GM21529 (cell line): ENCODE data around the gene CMIP.
A peak's percentile ranks its signal among the peaks of the same experiment; 100 is the strongest.
"Not testable (repeated sequence)": the region's sequence is repeated elsewhere in the genome, so short reads cannot be mapped to it uniquely, and the experiment has no call there.

ENCODE experiments used
- ATAC-seq: cut with Tn5 transposase; IDR thresholded peaks from one replicate; pipeline ENCODE4 v1.9.1; 2021; ENCODE audit not compliant: unreplicated experiment

Gene CMIP

DNA sequence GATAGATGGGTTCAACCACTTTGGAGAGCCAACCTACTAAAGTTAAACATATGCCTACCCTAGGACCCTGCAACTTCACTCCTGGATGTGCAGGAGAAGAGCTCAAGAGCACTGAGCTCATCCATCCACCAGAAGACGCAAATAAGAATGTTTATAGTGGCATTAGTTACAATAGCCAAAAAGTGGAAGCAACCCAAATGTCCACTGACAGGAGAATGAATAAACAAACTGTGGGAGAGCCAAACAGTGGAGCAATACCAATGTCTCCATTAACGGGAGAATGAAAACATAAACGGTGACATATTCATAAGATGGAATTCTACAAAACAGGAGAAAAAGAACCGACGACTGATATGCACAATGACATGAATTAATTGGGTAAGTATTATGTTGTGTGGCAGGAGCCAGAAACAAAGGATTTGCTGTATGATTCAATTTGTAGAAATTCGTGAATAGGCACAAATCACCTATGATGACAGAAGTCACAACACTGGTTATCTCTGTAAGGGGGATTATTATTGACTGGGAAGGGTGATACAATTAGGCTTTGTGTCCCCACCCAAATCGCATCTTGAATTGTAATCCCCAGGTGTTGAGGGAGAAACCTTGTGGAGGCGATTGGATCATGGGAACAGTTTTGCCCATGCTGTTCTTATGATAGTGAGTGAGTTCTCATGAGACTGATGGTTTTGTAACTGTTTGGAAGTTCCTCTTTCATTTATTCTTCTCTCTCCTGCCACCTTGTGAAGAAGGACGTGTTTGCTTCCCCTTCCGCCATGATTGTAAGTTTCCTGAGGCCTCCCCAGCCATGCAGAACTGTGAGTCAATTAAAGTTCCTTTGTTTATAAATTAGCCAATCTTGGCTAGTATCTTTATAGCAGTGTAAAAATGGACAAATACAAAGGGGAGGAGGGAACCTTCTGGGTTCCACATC is 276.6 kb downstream of the CMIP start:
- no peak for ATAC-seq

DNA sequence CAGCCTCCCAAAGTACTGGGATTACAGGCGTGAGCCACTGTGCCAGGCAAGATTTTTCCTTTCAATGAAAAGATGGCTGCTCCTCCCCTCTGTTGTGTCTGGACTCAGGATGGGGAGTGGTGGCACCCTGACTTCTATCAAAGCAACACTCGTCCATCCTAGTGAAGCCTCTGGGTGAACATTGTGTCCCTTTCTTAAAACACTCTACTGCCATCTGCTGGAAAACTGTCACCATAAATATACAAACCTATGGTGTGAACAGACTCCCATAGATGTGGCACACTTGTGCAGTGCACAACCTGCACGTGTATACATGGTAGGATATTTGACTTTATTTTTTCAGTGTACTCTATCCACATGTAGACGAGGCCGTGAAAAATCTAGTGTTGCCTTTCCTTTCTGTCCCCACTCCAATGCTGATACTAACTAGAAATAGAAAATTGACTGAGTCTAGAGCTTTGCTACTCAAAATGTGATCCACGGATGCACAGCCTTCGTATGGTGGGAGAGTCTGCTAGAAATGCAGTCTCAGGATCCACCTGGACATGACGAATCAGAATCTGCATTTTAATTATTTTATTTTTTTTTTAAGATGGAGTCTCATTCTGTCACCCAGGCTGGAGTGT is 278.6 kb downstream of the CMIP start:
- peak; percentile 71 for ATAC-seq

DNA sequence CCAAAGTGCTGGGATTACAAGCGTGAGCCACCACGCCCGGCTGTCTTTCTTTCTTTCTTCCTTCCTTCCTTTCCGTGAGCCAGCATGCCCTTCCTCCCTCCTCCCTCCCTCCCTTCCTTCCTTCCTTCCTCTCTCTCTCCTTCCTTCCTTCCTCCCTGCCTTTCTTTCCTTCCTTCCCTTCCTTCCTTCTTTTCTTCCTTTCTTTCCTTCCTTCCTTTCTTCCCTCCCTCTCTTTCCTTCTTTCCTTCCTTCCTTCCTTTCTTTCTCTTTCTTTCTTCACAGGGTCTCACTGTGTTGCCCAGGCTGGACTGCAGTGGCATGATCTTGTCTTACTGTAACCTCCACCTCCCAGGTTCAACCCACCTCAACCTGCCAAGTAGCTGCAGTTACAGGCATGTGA is 283.8 kb downstream of the CMIP start:
- ATAC-seq = no peak

DNA sequence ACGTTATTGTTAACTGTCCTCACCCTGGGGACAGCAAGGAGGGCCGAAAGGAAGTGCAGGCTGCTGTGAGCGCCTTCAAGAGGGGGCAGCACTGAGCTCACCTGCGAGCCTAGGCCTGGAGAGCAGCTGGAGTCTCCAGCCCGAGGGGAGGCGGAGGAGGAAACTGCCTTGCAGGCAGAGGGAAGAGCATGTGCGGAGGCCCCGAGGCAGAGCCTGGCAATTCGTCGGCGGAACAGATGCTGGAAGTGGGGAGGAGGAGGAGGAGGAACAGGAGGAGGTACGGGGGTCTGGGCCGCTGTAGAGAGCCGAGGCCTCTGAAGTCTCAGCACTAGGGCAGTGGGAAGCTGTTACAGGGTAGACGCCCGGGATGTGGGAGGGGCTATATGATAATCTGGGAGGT is 284.8 kb downstream of the CMIP start:
- no peak for ATAC-seq

DNA sequence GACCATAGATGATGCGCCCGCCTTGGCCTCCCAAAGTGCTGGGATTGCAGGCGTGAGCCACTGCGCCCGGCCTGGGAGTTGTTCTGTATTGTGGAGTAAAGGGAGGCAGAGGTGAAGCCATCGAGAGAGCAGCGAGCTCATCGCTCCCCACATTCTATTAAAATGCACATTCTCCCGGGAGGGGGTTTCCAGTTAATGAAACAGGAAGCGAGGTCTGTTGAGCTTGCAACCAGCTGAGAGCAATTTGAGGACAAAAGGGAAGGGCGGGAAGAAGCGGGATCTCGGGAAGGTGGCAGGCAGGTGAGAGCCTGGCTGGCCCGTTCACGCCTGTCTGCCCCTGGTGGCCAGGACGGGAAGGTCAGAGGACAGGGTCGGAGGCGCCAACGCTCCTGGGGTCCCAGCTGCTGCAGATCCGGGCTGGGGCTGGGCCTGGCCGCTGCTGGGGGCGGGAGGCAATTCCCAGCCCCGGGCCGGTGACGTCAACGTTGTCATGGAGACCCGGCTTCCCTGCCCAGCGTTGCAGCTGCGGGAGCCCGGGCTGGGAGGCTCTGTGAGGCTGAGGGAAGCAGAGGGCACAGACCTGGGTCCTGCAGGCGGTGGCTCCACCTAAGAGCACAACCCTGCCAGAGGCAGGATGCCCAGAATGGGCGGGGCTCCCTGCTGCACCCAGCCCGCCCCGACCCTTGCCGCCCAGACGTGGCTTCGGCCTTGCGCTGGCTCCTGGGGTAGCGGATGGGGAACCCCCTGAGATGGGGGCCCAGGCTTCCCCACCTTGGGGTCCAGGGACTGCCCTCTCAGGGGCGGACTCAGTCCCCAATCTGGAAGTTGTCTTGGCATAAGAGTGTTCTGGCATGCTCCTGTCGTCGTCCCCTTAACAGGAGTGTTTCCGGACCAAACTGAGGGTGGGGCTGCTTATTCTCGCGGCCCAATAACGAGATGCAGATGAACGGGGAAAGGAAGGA is 285.8 kb downstream of the CMIP start:
- peak; percentile 80 for ATAC-seq

DNA sequence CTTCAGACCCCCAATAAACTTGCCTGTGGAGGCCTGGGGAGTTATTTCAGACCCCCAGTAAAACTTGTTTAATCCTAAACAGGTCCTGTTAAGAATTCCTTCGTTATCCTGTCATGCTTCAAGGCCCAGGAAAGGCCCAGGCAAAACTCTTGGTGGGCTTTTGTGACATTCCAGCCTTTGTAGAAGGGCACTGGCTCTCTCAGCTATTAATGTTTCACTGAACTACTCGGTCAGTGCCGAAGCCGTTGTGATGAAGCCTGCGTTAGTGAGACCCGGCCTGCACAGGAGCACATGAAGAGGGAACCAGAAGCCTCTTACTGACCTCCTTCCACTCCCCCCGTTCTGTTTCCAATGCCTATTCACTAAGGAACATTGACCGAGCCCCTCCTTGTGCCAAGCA is 287.0 kb downstream of the CMIP start:
- ATAC-seq = no peak

DNA sequence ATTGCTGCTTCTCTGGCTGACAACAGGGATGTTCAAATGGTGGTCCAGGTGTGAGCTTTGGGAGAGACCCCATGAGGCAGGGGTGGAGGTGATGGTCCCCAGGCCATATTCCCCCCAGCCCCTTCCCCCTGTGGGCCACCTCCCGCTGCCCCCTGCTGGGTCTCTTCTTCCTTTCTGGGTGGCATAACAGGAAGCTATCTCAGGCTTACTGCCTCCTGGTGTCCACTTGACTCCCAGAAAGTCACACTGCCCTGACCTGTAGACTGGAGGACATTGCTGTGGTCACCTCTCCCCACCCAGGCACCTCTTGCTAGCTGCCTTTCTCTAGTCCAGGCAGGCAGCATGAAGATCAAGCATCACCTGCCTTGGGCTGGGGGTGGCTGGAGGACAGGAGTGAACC is 288.1 kb downstream of the CMIP start:
- no peak for ATAC-seq

DNA sequence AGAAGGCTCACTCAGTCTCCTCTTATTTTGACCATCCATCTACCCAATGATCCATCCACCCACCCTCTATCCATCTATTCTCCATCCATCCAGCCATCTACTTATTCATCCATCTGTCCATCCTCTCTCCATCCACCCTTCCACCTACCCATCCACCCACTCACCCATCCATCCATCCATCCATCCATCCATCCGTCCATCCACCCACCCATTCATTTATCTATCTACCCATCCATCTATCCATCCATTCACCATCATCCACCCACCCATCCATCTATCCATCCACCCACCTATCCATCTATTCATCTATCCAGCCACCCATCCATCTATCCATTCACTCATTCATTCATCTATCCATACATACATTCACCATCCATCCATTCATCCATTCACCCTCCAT is 288.7 kb downstream of the CMIP start:
- no peak for ATAC-seq

DNA sequence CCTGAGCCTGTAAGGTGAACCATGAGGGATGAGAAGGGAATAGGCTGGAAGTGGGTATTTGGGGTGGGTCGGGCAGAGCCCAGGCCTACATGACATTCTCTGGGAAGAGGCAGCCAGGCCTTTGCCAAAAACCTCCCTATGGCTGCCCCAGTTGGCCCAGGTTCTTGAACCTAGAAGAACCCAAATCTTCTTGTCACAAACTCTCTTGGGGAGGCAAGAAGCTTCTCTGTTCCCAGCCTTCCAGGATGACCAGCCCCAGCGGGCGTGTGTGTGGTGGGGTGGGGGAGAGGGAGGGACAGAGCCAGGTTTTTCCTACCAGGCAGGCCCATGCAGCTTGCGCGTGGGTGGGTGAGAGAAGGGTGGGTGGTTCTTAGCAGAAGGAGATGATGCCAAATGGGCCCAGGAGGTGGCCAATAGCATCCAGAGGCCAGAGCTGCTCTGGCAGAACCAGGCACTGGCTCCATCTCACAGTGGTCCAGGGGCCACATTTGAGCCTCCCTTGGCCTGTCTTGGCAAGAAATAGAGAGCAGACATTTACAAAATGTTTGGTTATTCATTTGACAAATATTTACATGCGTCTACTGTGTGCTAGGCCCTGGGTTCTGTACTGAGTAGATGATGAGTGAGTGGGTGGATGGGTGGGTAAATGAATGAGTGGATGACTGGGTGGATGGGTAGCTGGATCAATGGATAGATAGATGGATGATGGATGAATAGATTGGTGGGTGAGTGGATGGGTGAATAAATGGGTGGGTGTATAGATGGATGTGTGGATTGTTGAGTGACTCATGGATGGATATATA is 290.2 kb downstream of the CMIP start:
- no peak for ATAC-seq

DNA sequence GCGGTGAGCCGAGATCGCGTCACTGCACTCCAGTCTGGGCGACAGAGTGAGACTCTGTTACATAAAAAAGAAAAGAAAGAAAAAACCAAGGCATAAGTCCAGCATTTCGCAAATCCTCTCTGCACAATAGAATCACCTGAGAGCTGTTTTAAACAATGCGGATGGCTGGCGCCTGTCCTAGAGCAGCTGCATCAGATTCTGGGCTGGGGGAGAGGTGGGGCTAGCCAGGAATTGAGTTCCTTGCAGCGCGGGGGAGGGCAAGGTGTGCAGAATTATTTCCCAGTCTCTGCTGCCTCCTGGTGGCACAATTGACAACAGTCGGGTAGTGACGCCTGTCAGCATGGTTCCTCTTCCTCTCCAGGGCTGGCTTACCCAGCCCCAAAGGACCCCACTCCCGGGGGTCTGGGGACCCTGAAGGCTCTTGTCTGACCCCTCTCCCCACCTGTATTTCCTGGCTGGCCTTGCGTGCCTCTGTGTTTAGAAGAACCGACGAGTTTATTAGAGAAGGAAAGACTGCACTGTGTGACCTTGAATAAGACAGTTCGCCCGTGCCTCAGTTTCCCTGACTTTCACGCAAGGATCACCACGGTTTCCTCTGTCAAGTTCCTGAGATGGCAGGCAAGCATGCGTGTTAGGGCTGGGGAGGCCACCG is 293.4 kb downstream of the CMIP start:
- peak; percentile 61 for ATAC-seq

DNA sequence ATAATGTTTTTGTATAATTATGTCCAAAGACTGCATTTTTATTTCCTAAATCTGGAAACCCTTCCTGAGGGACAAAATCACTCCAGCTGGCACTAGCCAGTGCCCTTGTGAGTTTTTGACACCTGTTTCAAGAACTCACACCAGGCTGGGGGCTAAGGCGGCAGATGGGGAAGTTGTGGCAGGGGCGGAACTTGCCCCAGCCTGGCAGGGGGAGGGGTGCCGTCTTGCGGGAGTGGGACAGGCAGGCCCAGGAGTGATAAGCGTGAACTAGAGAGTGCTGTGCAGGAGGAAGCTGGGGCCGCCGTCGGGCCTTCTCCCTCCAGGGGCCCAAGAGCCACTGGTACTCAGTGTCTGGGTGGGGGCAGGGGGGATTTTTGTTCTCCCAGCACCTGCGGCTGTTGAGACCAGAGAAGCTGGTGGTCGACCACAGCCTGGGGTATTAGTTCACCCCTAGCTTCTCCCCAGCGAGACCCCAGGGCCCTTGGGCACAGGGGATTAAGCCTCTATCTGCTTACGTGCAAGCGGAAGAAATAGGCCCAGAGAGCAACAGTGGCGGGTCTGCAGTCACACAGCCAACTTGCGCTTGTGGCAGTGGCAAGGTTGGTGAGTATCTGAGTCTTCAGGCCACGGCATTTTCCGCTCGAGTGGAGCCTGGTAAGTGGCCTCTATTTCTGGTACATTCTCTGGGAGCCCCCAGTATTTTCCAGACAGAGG is 294.3 kb downstream of the CMIP start:
- ATAC-seq = no peak

DNA sequence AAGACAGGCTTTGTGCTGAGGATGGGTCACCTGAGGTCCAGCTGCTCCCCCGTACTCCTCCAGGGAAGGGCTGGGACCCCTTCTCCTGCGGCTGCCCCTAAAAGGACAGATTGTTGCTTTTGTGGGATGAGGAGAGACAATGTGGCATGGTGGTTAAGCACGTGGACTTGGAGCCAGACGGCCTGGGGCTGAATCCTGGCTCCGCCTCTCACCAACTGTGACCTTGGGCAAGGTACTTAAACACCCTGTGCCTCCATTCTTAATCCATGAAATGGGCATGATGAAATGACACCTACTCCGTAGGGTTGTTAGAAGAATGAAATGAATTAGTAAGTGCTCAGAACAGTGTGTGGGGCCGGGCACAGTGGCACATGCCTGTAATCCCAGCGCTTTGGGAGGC is 294.9 kb downstream of the CMIP start:
- ATAC-seq = no peak

DNA sequence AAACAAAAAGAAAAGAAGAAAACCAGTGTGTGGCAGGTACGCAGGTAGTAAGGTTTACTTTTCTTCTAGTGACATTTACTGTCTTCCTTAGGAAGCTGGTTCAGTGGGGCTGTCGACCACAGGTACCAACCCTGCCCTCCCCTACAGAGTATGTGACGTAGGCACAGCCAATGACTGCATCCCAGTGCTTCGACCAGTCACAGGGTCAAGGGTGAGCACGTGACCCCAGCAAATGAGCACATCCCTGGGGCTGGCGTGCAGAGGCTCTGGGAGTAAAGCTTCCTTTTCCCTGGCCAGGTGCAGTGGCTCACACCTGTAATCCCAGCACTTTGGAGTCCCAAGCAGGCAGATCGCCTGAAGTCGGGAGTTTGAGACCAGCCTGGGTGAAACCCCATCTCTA is 295.6 kb downstream of the CMIP start:
- ATAC-seq = peak; percentile 63

DNA sequence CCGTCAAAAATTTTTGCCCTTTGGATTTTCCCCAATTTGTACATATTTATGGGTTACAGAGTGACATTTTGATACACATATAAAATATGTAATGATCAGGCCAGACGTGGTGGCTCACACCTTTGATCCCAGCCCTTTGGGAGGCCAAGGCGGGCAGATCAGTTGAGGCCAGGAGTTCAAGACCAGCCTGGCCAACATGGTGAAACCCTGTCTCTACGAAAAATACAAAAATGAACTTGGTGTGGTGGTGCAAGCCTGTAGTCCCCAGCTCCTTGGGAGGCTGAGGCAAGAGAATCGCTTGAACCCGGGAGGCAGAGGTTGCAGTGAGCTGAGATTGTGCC is 296.8 kb downstream of the CMIP start:
- not testable (repeated sequence) for ATAC-seq

DNA sequence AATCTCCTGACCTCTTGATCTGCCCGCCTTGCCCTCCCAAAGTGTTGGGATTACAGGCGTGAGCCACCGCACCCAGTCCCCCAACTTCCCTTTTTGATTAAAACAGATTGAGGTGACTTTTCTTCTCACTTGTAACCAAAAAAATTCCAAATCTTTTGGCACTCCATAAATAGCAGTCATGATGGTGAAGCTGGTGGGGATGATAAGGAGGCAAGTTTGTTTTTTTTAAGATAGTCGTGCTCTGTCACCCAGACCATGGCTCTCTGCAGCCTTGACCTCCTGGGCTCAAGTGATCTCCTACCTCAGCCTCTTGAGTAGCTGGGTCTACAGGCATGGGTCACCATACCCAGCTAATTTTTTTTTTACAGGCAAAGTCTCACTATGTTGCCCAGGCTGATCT is 299.8 kb downstream of the CMIP start:
- no peak for ATAC-seq

DNA sequence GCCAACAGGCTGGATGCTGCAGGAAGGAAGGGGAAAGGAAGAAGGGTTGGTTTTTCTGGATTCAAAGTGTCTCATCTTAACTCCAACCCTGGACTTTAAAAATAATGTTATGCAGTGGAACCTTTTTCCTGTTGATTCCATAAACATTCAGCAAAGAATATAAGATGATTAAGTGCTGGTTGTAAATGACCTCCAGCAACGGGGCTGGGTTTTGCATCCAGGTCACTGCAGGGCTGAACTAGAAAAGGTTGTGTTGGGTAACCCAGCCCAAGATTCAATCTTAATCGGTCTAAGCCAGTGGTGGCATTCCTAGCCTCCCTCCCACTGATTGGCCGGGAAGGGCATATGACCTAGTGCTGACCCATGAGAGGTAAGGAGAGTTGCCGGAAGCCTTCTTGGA is 300.3 kb downstream of the CMIP start:
- no peak for ATAC-seq

DNA sequence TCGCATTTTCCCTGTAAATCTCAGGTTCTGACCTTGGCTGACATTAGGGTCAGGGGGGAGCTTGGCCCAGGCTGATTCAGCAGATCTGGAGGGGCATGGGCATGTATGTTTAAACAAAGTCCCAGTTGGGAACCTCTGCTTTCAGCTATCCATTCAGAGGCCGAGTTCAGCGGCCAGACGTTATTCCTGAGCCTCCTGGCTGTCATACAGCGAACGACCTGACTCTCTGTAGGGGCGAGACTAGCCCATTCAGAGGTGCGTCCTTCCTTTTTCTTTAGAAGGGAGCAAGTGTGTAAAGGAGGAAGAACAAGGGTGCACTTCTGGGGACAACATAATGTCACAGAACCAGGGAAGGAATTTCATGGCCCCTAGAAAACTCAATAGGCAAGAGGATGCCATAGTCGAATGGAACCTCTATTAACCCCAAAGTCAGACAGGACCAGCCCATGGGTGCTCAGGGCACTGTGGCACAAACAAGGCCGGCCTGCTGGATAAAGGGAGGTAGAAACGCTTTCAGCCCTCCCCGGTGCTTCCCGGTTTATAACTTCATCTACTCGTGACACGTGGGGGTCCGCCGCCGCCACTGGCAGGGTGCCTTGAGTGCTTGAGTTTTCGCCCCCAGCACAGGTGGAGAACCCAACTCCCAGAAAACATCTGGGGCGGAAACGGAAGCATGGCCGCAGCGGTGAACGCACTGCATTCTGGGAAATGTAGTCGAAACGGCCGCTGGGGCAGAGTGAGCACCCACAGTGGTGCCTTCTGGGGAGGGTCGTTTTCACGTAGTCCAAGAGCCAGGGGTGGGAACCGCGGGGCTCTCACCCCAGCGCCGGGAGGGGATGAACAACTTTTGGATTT is 301.3 kb downstream of the CMIP start:
- ATAC-seq = peak; percentile 73

DNA sequence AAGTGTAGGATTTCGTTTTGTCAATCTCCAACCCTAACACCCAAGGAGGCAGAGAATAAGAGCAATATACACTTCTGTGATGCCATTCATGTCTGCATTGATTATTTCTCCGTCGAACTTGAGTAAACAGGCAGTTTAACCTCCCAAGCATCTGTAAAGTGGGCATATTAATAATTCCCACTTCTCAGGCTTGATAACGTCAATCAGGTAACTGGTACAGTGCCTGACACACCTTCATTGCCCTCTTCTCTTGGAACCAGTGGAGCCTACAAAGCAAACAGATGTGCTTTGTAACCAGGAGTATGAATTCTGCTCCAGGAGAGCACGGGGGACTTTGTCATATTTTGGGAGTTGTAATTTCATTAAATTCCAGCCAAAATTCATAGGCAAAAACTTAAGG is 302.0 kb downstream of the CMIP start:
- no peak for ATAC-seq
